NK-92 (cell line): ENCODE measurements around the gene FIGLA.
"Not testable (repeated sequence)": the region's sequence is repeated elsewhere in the genome, so short reads cannot be mapped to it uniquely, and the experiment has no call there.

Experiments used
- DNase-seq: peaks from one replicate; lab custom pipeline; 2025; ENCODE audit not compliant: unreplicated experiment; lab: John Stamatoyannopoulos, UW

FIGLA gene

GRCh38 chr2:70747284-70747683, 43.2 kb downstream of the FIGLA start:
- no peak for DNase-seq

DNA sequence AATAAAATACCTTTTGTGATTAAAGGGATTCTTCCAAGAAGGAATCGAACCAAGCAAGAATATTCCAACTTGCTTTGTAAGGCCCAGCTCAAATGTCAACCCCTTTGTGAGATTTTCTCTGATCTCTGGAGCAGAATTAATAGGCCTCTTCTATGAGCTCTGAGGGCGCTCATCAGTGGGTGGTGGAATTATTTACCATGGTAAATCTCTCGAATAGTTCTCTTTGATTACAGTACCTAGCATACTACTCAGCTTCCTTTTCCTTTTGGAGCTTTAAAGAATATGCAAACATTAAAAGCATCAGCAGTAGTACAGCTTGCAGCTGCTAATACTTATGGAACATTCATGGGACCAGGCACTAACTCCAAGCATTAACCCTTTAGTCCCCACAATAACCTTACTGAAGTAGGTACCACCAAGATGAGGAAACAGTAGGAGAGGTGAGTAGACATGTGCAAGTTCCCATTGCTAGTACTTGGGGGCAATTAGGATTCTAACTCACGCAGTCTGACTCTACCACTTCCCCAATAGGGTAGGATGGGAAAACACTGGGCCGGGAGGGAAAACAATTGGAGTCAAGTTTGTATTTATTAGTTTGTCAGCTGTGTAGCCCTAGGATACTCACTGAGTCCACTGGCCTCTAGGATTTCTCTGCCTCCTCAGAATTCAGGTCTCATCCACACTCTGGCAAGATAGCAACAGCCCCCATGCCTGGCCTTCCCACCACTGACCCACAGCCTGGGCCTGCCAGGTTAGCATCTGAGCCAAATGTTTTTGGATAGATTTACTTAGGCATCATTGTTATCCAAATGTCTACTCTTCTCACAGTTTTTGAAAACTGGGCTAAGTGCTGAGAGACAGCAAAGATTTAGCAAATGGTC, 44.1 kb downstream of the FIGLA start:
- no peak for DNase-seq

DNA sequence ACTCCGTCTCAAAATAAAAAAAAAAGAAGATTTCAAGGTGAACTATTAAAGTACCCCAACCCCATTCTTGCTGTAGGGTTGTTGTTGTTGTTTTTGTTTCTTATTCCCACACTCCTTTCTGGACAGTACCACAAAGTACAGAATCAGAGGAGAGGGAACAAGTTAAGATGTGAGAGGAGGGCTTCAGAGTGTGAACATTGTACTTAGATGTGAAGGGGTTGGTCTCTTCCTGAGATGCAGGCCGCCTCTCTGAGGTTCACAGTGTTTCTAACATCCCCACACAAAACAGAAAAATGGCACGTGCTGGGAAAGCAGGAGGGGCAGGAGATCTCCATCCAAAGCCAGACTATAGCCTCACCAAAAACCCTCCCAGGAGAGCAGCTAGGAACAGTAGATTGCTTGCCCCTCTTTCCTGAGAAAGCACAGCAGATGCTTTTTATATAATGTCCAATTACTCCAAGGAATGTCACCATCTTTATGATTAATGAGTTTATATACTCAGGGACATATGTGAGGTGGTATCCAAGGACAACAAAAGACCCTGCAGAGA, 45.1 kb downstream of the FIGLA start:
- no peak for DNase-seq

DNA sequence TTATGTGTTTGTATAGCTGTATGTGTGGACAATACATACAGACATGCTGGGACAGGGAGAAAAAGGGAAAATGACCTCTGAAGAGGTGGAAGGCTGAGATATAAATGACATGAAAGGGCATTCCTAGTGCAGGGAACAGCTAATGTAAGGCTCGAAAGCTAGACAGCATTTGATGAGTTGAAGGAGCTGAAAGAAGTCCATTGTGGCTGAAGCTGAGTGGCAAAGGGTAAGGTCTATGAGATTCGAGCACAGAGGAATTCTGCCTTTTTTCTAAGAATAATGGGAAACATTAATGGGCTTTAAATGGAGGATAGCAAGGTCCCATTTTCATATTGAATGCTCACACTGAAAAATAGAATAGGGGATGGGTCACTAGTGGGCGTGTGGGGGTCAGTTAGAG, 46.0 kb downstream of the FIGLA start:
- no peak for DNase-seq

DNA sequence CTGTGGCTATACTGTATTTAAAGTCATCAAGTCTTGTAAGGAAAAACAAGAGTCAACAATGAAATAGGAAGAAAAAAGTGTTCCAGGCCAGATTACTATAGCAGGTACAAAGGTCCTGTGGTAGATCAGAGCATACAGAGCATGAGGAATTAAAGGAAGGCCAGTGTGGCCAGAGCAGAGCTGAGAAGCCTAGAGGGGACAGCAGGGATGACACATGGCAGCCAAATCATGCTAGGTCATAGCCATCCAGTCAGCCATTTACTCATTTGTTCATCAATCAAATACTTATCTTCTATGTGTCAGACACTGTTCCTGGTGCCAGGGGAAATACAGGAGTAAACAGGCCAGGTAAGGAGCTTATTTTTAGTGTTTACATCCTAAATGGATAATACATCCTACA, 46.8 kb downstream of the FIGLA start:
- DNase-seq = no peak

- no peak for DNase-seq
Observed at GRCh38 chr2:70743068-70743467, 47.4 kb downstream of the FIGLA start.

- DNase-seq = not testable (repeated sequence)
Observed at GRCh38 chr2:70739492-70739891, 51.0 kb downstream of the FIGLA start.

GRCh38 chr2:70738159-70738558, 52.3 kb downstream of the FIGLA start:
- no peak for DNase-seq

GRCh38 chr2:70735071-70735470, 55.4 kb downstream of the FIGLA start:
- no peak for DNase-seq

- no peak for DNase-seq
Observed at GRCh38 chr2:70733646-70734180, 56.7 kb downstream of the FIGLA start.

DNA sequence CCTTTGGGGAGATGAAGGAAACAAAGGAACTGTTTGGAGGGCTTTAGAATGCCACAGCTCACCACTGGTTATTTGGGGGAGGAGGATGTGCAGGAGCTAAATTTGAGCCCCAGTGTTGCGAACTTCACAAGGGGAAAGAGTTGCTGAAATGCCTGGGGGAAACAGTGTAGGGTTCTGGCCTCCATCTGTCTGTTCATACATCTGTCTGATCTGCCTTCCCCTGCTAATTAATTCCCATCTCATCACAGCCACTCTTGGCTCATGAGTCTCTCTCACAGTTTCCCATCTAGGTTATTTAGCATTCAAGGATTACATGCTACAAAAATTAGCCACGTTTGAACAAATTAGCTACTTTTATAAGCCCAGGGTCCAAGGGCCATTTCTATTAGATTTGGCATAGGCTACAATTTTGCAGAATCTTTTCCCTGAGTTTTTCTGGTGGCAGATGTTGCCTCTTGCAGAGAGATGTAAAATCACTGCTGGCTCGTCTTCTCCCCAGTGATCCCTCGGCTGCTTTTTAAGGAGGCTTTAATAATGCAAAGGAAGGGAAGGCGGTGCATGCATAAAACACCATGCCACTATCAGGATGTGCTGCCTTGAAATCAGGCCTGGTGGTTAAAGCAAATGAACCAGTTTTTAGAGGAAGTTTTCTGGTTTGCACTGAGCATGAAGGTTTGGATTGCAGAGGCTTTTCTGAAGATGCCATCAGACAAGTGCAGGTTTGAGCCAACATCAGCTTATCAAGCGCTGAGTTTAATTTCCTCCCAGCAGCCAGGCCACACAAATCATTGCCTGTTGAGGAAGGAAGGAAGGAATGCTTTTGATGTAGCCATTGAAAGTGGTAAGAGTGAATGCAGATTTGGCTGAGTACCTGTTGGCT, 57.4 kb downstream of the FIGLA start:
- no peak for DNase-seq

DNA sequence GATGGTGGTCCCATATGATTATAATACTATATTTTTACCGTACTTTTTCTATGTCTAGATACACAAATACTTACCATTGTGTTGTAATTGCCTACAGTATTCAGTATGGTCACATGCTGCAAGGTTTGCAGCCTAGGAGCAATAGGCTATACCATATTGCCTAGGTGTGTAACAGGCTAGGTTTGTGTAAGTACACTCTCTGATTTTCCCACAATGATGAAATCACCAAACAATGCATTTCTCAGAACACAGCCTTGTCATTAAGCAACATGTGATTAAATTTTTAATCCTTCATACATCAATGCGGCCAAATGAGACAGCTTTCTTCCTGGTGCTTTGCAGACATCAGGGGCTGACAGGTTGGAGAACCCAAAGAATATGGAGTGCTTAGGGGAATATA, 59.7 kb downstream of the FIGLA start:
- no peak for DNase-seq

- DNase-seq = no peak
Observed at GRCh38 chr2:70729647-70730046, 60.8 kb downstream of the FIGLA start.

GRCh38 chr2:70728128-70728527, 62.3 kb downstream of the FIGLA start:
- no peak for DNase-seq
